ENCODE data around the gene SLC15A1.
"Not testable (repeated sequence)": the region's sequence is repeated elsewhere in the genome, so short reads cannot be mapped to it uniquely, and the experiment has no call there.

SLC15A1 gene

DNA sequence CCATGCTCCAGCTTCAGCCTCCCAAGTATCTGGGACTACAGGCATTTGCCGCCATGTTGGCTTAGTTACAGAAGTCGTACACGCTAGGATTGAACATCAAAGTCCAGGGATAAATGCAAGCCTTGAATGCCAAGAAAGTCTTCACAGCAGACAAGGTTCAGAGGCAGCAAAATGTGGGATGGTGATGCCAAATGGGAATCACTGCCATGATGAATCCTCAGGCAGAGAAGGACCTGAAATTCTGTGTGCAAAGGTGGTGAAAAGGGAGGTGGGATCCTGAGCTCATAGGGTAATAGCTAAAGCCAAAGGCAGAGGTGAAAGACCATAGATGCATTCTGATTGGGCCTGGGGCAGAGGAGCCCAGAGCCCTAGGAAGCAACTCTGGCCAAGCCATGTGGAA, 96.2 kb downstream of the SLC15A1 start:
- no peak for DNase-seq (ENCODE audit: low spot score)

DNA sequence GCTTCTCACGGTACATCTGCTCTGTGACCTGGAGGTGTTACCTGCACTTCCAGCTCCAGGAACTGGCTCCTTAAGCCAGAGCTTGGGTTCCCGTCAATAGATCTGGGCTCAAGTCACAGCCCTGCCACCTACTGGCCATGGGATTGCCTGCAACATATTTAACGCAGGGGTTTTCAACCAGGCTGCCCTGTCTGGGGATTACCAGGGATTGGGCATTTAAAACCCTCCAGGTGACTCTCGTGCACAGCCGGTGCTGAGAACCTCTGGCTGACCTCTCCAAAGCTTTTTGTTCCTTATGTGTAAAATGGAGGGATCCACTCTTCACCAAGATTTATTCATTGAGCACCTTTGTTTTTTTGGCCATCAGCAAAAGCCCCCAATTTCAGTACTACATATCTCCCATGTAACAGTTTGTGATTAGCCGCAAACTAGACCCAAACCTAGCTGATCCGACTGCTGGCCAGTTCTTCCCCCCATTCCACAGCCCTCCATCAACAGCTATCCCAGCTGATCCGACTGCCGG, 98.9 kb downstream of the SLC15A1 start:
- DNase-seq (ENCODE audit: low spot score) = peak; percentile 84

GRCh38 chr13:98652721-98653462, 99.6 kb downstream of the SLC15A1 start:
- DNase-seq (ENCODE audit: low spot score) = no peak

GRCh38 chr13:98652276-98652675, 100.2 kb downstream of the SLC15A1 start:
- DNase-seq (ENCODE audit: low spot score) = no peak

DNA sequence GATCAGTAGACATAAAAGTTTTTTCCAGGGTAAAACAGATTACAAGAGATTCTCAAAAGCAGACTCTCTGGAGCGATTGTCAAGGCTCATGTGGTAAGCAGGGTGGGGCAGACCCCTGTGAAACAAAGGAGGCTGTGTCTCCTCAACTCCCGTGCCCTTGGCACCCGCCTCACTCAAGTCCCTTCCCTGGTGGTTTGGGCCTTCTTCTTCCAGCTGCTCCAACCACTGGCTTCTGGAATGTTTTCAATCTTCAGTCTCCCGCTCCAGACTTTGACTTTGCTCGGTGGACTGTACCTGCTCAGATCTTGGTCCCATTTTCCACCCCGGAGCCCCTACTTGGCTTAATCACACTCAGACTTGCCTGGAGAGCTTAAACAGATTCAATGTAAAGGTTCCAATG, 100.7 kb downstream of the SLC15A1 start:
- DNase-seq (ENCODE audit: low spot score) = no peak

GRCh38 chr13:98650396-98651107, 101.9 kb downstream of the SLC15A1 start:
- peak; percentile 39 for DNase-seq (ENCODE audit: low spot score)

DNA sequence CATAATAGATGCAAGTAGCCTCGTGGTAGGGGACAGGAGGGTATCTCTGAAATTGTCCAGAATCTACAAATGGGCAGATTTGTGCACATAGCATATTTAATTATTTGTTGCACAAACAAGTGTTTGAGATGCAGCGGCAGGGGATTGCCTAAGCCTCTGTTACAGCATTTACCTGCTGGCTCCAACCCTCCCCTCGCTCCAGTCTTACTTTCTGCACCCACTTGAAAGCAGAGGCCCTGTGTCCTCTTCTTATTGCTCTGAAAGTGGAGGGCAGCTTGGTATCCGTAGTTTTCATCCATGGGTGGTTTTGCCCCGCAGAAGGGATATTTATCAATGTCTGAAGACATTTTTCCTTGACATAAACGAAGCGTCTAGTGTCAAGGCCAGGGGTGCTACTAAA, 102.6 kb downstream of the SLC15A1 start:
- DNase-seq (ENCODE audit: low spot score) = no peak

DNA sequence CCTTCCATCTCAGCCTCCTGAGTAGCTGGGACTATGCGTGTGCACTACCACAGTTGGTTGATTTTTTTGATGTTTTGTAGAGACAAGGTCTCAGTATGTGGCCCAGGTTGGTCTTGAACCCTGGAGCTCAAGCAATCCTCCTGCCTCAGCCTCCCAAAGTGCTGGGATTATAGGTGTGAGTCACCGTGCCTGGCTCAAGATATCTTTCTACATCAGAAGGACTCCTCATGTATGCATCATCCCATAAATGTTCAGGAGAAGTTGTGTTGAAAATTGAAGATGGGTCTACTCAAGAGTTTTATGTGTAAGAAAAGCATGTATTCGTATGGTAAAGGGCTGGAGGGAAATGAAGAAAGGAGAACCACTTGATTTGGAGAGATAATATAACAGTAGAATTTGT, 103.8 kb downstream of the SLC15A1 start:
- DNase-seq (ENCODE audit: low spot score) = no peak

DNA sequence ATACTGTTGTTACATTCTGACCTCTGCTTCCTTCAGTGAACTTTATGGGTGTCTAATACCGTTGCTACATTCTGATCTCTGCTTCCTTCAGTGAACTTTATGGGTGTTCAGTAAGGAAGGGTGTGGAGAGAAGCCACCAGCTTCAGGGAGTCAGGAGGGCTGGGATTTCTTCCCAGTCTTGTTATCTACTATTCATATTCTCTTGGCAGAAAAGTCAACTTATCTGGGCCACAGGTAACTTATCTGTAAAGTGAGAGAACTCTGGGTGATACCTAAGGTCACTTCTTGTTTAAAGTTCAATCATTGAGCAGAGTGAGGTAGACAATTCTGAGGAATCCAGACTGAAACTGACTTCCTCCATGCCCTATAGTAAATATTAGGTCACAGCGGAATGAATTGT, 104.3 kb downstream of the SLC15A1 start:
- DNase-seq (ENCODE audit: low spot score) = no peak

DNA sequence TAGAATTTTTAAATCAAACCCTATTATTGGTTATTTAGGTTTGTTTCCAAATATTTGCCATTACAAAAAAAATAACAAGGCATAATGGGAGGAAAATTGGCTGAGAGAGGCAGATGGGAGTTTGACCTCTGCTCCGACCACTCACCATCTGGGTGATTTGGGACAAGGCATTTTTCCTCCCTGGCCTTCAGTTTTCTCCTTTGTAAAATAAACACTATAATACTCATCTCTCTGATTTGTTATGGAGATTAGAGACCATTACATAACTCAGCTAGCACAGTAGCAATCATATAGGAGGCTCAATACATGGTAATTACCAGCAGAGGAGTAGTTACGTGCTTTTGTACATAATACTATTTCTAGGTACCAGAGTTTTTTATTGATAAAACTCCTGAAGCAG, 105.4 kb downstream of the SLC15A1 start:
- DNase-seq (ENCODE audit: low spot score) = no peak

DNA sequence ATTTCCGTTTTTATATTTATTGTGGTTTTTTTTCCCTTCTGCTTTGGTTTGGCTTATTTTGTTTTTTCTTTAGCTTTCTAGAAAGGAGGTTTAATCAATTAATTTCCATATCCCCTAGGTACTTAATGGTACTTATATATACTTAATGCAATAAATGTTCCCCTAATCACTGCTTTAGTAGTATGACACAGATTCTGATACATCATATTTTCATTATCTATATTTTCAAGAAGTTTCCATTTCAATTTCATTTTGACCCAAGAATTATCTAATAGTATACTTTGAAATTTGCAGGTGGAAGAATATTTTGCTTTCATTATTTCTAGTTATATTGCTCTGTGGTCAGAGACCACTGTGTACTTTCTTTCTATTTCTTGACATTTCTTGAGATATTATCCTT, 109.0 kb downstream of the SLC15A1 start:
- DNase-seq (ENCODE audit: low spot score) = no peak

DNA sequence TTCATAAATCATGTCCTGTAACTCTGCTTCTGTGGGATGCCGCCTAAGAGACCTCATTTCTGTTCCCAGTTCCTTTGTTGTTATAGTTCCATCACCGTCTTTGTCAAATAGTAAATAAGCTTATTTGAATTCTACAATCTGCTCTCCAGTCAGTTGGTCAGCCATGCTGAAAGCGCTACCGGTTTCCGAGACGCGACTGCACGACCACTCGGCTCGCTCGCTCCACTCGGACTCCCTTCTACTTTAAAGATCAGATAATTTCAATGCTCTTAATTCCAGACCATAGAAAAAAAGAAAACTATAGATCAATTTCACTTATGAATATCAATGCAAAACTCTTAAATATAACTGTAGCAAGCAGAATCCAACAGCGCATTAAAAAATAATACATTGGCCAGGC, 111.4 kb downstream of the SLC15A1 start:
- DNase-seq (ENCODE audit: low spot score) = no peak

GRCh38 chr13:98639785-98640184, 112.7 kb downstream of the SLC15A1 start:
- DNase-seq (ENCODE audit: low spot score) = not testable (repeated sequence)

- not testable (repeated sequence) for DNase-seq (ENCODE audit: low spot score)
These were observed 114.1 kb downstream of the SLC15A1 start for GRCh38 chr13:98638352-98638751.
